PC-9 (cell line): ENCODE data around the gene RBM14. TPM values are rescaled to one million over a fixed set of nuclear protein-coding genes. Genes with fewer than 3 reads are reported as not detected.
"Not testable (repeated sequence)": the region's sequence is repeated elsewhere in the genome, so short reads cannot be mapped to it uniquely, and the experiment has no call there.

Experiments
- BruUV-seq: library from RNA; stranded (reverse); fragments of 400-500 nt; replicated peaks from 2 replicates; lab custom pipeline; 2021; lab: Mats Ljungman, UMichigan
- CTCF ChIA-PET: fragments of 300-600 bp; sonication (Branson Sonifier 250); formaldehyde crosslinking; loops from one replicate; lab custom pipeline; 2022; ENCODE audit warnings: antibody characterized with exemption; lab: Charles Lee
- POLR2A ChIA-PET: fragments of 300-600 bp; sonication (Branson Sonifier 250); formaldehyde crosslinking; loops from one replicate; lab custom pipeline; 2022; ENCODE audit warnings: antibody characterized with exemption; ENCODE audit not compliant: unreplicated experiment; lab: Charles Lee
- DNase-seq, 2 experiments: peaks; one replicate each; pipeline versions ENCODE4 v3.0.0 to v3.0.0-alpha.2; 2015 to 2022; ENCODE audit warnings: mixed read lengths in 1 of 2
- H2AFZ ChIP-seq: fragments of 200-600 bp; sonication (generic); 2 replicates; pipeline ENCODE4 v1.8.1; 2017; ENCODE audit warnings: antibody characterized with exemption
- H3F3A ChIP-seq: fragments of 200-600 bp; sonication (generic); 2 replicates; pipeline ENCODE4 v1.8.1; 2017; ENCODE audit warnings: antibody characterized with exemption, mild to moderate bottlenecking, low read depth; ENCODE audit not compliant: insufficient read depth
- H3K27ac ChIP-seq: fragments of 200-600 bp; sonication (generic); 2 replicates; pipeline ENCODE4 v1.6.1; 2016; ENCODE audit warnings: mixed run types
- H3K27me3 ChIP-seq: fragments of 200-600 bp; sonication (generic); 2 replicates; pipeline ENCODE4 v1.6.1; 2016; ENCODE audit warnings: low read depth, mixed run types; ENCODE audit not compliant: insufficient read depth
- H3K36me3 ChIP-seq: fragments of 200-600 bp; sonication (generic); 2 replicates; pipeline ENCODE4 v1.6.1; 2016; ENCODE audit warnings: low read depth, mixed run types
- H3K4me1 ChIP-seq: fragments of 200-600 bp; sonication (generic); replicated peaks from 2 replicates; pipeline ENCODE4 v1.6.1; 2016; ENCODE audit warnings: mixed run types; ENCODE audit not compliant: insufficient read depth
- H3K4me2 ChIP-seq: fragments of 200-600 bp; sonication (generic); 2 replicates; pipeline ENCODE4 v1.6.1; 2017; ENCODE audit warnings: mixed run types
- H3K4me3 ChIP-seq: fragments of 200-600 bp; sonication (generic); 2 replicates; pipeline ENCODE4 v1.6.1; 2016; ENCODE audit warnings: mixed run types
- H3K79me2 ChIP-seq: fragments of 200-600 bp; sonication (generic); 2 replicates; pipeline ENCODE4 v1.6.1; 2017; ENCODE audit warnings: low read depth, mixed run types
- H3K9me2 ChIP-seq: fragments of 200-600 bp; sonication (generic); 2 replicates; pipeline ENCODE4 v1.8.1; 2017; ENCODE audit warnings: mild to moderate bottlenecking; ENCODE audit not compliant: insufficient read depth
- H3K9me3 ChIP-seq: fragments of 200-600 bp; sonication (generic); 2 replicates; pipeline ENCODE4 v1.8.1; 2016; ENCODE audit warnings: low read depth; ENCODE audit not compliant: insufficient read depth
- H4K20me1 ChIP-seq: fragments of 200-600 bp; sonication (generic); 2 replicates; pipeline ENCODE4 v1.8.1; 2017; ENCODE audit not compliant: insufficient read depth
- EZH2 ChIP-seq: fragments of 200-600 bp; sonication (generic); IDR thresholded peaks from 2 replicates; pipeline ENCODE4 v1.8.0; 2017; ENCODE audit warnings: antibody characterized with exemption, low read depth
- intact Hi-C: fragments of 100-400 bp; cut with micrococcal nuclease; formaldehyde crosslinking; loops from one replicate; pipeline ENCODE4 v1.10.0; 2022; ENCODE audit not compliant: unreplicated experiment
- total RNA-seq: library from RNA; stranded (reverse); gene quantifications from 2 replicates; pipeline ENCODE4 v1.2.3, GENCODE V29; 2021
- TF ChIP-seq, protein P1 (sequence below): fragments of 200-600 bp; sonication (generic); conservative IDR thresholded peaks from 2 replicates; pipeline ENCODE4 v1.6.1; 2017; ENCODE audit warnings: mixed run types, antibody characterized with exemption, mild to moderate bottlenecking, moderate library complexity

RBM14 gene
- total RNA-seq, 1 experiment from 2014 or later = 108 TPM

- CTCF ChIA-PET = interaction anchor here (0.7 to 1.4 kb wide), 2 partner anchors 87 to 201 kb away, joined by 3 to 20 read pairs; partner anchors contain the start of gene MRPL11
Measured at GRCh38 chr11:66639066-66639813, 22.8 kb downstream of the RBM14 start.

GRCh38 chr11:66639814-66640340 is 23.4 kb downstream of the RBM14 start:
- H3K4me2 ChIP-seq = peak overlapping the region; percentile 87
- CTCF ChIA-PET = interaction anchor here (0.5 kb wide), 1 partner anchor 698 kb away, joined by 4 read pairs; no protein-coding TSS in a partner anchor
- peaks cover 38% of the 10 kb centered on the region for H3K4me1 ChIP-seq
- H3F3A ChIP-seq = peaks cover 65% of the 10 kb centered on the region
- H4K20me1 ChIP-seq = peaks cover 59% of the 10 kb centered on the region
- peaks cover 49% of the 10 kb centered on the region for H3K36me3 ChIP-seq
- peaks cover 96% of the 10 kb centered on the region for H3K79me2 ChIP-seq
- DNase-seq, BruUV-seq, H3K9me2 ChIP-seq, H3K27ac ChIP-seq, intact Hi-C loops, POLR2A ChIA-PET, H3K9me3 ChIP-seq, H2AFZ ChIP-seq, H3K27me3 ChIP-seq: not testable (repeated sequence)
- peak overlapping the region; percentile 92; the same call in 1 of the 2 replicates for H3K4me3 ChIP-seq

More at GRCh38 chr11:66639066-66639813, 22.8 kb downstream of the RBM14 start:
- peaks cover 43% of the 10 kb centered on the region for H3K36me3 ChIP-seq
- H3K4me2 ChIP-seq = peak overlapping the region; percentile 87
- H3K4me3 ChIP-seq = peak overlapping the region; percentile 92
- POLR2A ChIA-PET = interaction anchor here (0.6 to 2.1 kb wide), 3 partner anchors 23 to 113 kb away, joined by 4 to 18 read pairs (median 16); partner anchors contain the start of gene RBM14
- H3K27me3 ChIP-seq = no peaks in the 10 kb centered on the region
- H2AFZ ChIP-seq = peak overlapping the region; percentile 68
- BruUV-seq = TSS peak; percentile 63
- H3F3A ChIP-seq = peaks cover 65% of the 10 kb centered on the region
- peaks cover 38% of the 10 kb centered on the region for H3K4me1 ChIP-seq
- peak overlapping the region; percentile 68 for H3K27ac ChIP-seq
- no peak for DNase-seq
- intact Hi-C loops = no loop called here
- TF ChIP-seq, protein P1, sequence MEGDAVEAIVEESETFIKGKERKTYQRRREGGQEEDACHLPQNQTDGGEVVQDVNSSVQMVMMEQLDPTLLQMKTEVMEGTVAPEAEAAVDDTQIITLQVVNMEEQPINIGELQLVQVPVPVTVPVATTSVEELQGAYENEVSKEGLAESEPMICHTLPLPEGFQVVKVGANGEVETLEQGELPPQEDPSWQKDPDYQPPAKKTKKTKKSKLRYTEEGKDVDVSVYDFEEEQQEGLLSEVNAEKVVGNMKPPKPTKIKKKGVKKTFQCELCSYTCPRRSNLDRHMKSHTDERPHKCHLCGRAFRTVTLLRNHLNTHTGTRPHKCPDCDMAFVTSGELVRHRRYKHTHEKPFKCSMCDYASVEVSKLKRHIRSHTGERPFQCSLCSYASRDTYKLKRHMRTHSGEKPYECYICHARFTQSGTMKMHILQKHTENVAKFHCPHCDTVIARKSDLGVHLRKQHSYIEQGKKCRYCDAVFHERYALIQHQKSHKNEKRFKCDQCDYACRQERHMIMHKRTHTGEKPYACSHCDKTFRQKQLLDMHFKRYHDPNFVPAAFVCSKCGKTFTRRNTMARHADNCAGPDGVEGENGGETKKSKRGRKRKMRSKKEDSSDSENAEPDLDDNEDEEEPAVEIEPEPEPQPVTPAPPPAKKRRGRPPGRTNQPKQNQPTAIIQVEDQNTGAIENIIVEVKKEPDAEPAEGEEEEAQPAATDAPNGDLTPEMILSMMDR = no peak
- TF ChIP-seq EZH2 = no peak
- peaks cover 56% of the 10 kb centered on the region for H4K20me1 ChIP-seq
- H3K9me2 ChIP-seq = no peaks in the 10 kb centered on the region
- H3K79me2 ChIP-seq = peaks cover 96% of the 10 kb centered on the region
- no peaks in the 10 kb centered on the region for H3K9me3 ChIP-seq

DNA sequence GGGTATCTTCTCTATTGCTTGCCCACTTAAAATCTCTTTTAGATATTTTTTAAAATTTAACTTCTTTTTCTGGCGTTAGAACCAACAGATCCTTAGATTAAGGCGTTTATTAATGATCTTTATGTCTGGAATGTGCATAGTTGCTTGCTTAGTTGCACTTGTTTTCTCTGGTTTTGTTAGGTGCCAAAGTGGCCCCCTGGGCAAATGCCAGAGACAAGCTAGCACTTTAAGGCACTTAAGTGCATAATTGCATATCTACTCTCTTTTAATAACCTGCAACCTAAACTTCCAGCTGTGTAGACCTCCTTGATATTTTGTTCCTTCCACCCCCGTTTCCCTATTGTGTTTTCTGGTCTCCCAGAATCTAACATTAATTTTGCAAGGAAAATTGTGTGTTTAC is 25.4 kb downstream of the RBM14 start:
- H3K4me1 ChIP-seq = peaks cover 38% of the 10 kb centered on the region
- no peaks in the 10 kb centered on the region for H3K9me2 ChIP-seq
- H3K27me3 ChIP-seq = no peaks in the 10 kb centered on the region
- peak overlapping the region; percentile 87 for H3K4me2 ChIP-seq
- ChIA-PET CTCF (no interaction called here), POLR2A (interaction anchor here (0.7 kb wide), 1 partner anchor 19 kb away, joined by 4 read pairs; no protein-coding TSS in a partner anchor)
- H3K79me2 ChIP-seq = peaks cover 96% of the 10 kb centered on the region
- H4K20me1 ChIP-seq = peaks cover 79% of the 10 kb centered on the region
- no TSS peak for BruUV-seq
- H3F3A ChIP-seq = peaks cover 62% of the 10 kb centered on the region
- H2AFZ ChIP-seq = no peak overlapping the region
- H3K4me3 ChIP-seq = peak overlapping the region; percentile 92; the same call in 1 of the 2 replicates
- intact Hi-C loops = no loop called here
- H3K27ac ChIP-seq = no peak overlapping the region
- DNase-seq = peak in 1 of 2 experiments; percentile 52
- H3K36me3 ChIP-seq = peaks cover 68% of the 10 kb centered on the region
- TF ChIP-seq, protein P1 = no peak
- TF ChIP-seq EZH2 = no peak
- H3K9me3 ChIP-seq = no peaks in the 10 kb centered on the region
